Activated CD4-positive, alpha-beta T cell treated with anti-CD3 and anti-CD28 coated beads for 36 hours (primary cell): ENCODE results near the gene ABCC1. TPM values are rescaled to one million over a fixed set of nuclear protein-coding genes. Genes with fewer than 3 reads are reported as not detected.
"Not testable (repeated sequence)": the region's sequence is repeated elsewhere in the genome, so short reads cannot be mapped to it uniquely, and the experiment has no call there.

ENCODE experiments used
- ATAC-seq: fragments of 200-7000 bp; cut with Tn5 transposase; one replicate; pipeline ENCODE4 v1.10.0; 2021; ENCODE audit warnings: mild to moderate bottlenecking, moderate library complexity
- CTCF ChIA-PET: fragments of 350-600 bp; sonication (Branson Sonifier 250); formaldehyde crosslinking; loops from one replicate; lab custom pipeline; 2021; ENCODE audit warnings: antibody characterized with exemption; lab: Charles Lee
- POLR2A ChIA-PET: fragments of 350-600 bp; sonication (Branson Sonifier 250); formaldehyde crosslinking; loops from one replicate; lab custom pipeline; 2021; ENCODE audit warnings: antibody characterized with exemption, inconsistent platforms; lab: Charles Lee
- DNase-seq: peaks from one replicate; pipeline ENCODE4 v3.0.0-alpha.2; 2020
- H3K27ac Mint-ChIP-seq: one replicate; pipeline ENCODE4 v1.8.0; 2021; ENCODE audit warnings: mixed read lengths
- H3K27me3 Mint-ChIP-seq: one replicate; pipeline ENCODE4 v1.8.0; 2021; ENCODE audit warnings: mixed read lengths
- H3K36me3 Mint-ChIP-seq: one replicate; pipeline ENCODE4 v1.8.0; 2021; ENCODE audit warnings: low read depth, mixed read lengths
- H3K4me1 Mint-ChIP-seq: one replicate; pipeline ENCODE4 v1.8.0; 2021; ENCODE audit warnings: mixed read lengths
- H3K4me3 Mint-ChIP-seq: one replicate; pipeline ENCODE4 v1.8.0; 2021; ENCODE audit warnings: mild to moderate bottlenecking, moderate library complexity, mixed read lengths
- H3K9me3 Mint-ChIP-seq: one replicate; pipeline ENCODE4 v1.8.0; 2021; ENCODE audit warnings: low read depth, mixed read lengths
- intact Hi-C, 2 experiments: fragments of 100-400 bp; cut with DNase I in 1 of 2; cut with micrococcal nuclease in 1 of 2; formaldehyde crosslinking; loops; one replicate each; pipeline versions ENCODE4 v1.14.2 to v1.15.1; 2022 to 2024; cut with DNase I, micrococcal nuclease
- total RNA-seq, 2 experiments: library from RNA; stranded (reverse); gene quantifications; one replicate each; pipeline ENCODE4 v1.2.3, GENCODE V29; 2021

Gene ABCC1
- total RNA-seq, 2 experiments from 2014 or later, result 57.8 to 65.1 TPM

DNA sequence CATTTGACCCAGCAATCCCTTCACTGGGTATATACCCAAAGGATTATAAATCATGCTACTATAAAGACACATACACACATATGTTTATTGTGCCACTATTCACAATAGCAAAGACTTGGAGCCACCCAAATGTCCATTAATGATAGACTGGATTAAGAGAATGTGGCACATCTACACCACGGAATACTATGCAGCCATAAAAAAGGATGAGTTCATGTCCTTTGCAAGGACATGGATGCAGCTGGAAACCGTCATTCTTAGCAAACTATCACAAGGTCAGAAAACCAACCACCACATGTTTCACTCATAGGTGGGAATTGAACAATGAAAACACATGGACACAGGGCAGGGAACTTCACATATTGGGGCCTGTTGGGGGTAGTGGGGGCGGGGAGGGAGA is 31.1 kb upstream of the ABCC1 start:
- H3K4me1 Mint-ChIP-seq, result not testable (repeated sequence)

DNA sequence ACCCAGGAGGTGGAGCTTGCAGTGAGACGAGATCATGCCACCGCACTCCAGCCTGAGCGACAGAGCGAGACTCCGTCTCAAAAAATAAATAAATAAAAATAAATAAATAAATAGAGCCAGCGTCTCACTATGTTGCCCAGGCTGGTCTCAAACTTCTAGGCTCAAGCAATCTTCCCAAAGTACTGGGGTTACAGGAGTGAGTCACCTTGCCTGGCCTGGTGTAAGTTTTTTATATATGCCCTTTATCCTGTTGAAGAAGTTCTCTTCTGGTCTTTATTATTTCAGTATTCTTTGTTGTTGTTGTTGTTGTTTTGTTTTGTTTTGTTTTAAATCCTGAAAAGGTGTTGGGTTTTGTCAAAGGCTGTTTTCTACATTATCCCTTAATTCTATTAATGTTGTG is 30.1 kb upstream of the ABCC1 start:
- Mint-ChIP-seq H3K4me3 (no peak overlapping the region), H3K9me3 (no peaks in the 10 kb centered on the region), H3K27me3 (no peaks in the 10 kb centered on the region), H3K36me3 (no peaks in the 10 kb centered on the region), H3K27ac (no peak overlapping the region), H3K4me1 (no peaks in the 10 kb centered on the region)
- POLR2A ChIA-PET, result no interaction called here
- ATAC-seq (no peak), DNase-seq (no peak)
- CTCF ChIA-PET, result no interaction called here
- intact Hi-C loops, result loop anchor here in 1 of 2 experiments (5.0 kb wide), 1 partner anchor 47 kb away; no protein-coding TSS in a partner anchor

More for the DNA sequence above, 31.1 kb upstream of the ABCC1 start:
- ATAC-seq, H3K27me3 Mint-ChIP-seq, CTCF ChIA-PET, H3K36me3 Mint-ChIP-seq, POLR2A ChIA-PET, DNase-seq, H3K4me3 Mint-ChIP-seq, H3K27ac Mint-ChIP-seq, H3K9me3 Mint-ChIP-seq: not testable (repeated sequence)
- intact Hi-C loops, result loop anchor here in 1 of 2 experiments (5.0 kb wide), 1 partner anchor 46 kb away; no protein-coding TSS in a partner anchor

DNA sequence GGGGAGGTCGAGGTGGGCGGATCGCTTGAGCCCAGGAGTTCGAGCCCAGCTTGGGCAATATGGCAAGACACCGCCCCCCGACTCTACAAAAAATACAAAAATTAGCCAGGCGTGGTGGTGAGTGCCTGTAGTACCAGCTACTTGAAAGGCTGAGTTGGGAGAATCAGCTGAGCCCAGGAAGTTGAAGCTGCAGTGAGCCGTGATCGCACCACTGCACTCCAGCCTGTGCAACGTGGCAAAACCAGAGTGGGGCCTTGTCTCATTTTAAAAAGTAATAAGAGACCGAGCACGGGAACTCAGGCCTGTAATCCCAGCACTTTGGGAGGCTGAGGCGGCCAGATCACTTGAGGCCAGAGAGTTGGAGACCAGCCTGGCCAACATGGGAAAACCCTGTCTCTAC is 24.4 kb upstream of the ABCC1 start:
- no peaks in the 10 kb centered on the region for H3K27me3 Mint-ChIP-seq
- ATAC-seq (no peak), DNase-seq (no peak)
- ChIA-PET CTCF (interaction anchor here (0.6 kb wide), 1 partner anchor 383 kb away, joined by 3 read pairs; no protein-coding TSS in a partner anchor), POLR2A (no interaction called here)
- H3K27ac Mint-ChIP-seq, result no peak overlapping the region
- H3K9me3 Mint-ChIP-seq, result no peaks in the 10 kb centered on the region
- no peaks in the 10 kb centered on the region for H3K4me1 Mint-ChIP-seq
- H3K4me3 Mint-ChIP-seq, result no peak overlapping the region
- H3K36me3 Mint-ChIP-seq, result no peaks in the 10 kb centered on the region
- intact Hi-C loops, result no loop called here

DNA sequence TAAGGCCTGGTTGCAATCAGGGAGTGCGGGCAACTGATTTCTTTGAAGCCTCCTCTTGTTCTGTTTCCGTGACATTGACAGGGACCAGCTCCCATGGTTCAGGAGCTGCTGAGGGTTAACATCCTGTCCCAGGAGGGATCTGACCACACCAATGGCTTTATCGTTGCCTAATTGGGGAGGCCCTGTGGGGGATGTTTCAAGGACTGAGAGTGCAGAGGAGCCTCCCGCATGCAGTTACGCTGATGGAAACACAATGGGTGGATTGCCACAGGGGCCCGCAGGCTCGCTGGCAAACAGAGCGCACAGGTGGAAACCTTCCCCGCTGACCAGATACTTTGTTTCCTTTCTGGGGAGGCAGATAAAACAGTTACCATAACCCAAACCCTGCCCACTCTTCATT is 23.8 kb upstream of the ABCC1 start:
- POLR2A ChIA-PET, result no interaction called here
- Mint-ChIP-seq H3K4me1 (no peaks in the 10 kb centered on the region), H3K27ac (no peak overlapping the region), H3K4me3 (no peak overlapping the region), H3K36me3 (no peaks in the 10 kb centered on the region), H3K27me3 (no peaks in the 10 kb centered on the region), H3K9me3 (no peaks in the 10 kb centered on the region)
- DNase-seq, result no peak
- ATAC-seq, result no peak
- CTCF ChIA-PET, result interaction anchor here (0.7 to 0.8 kb wide), 2 partner anchors 163 to 178 kb away, joined by 4 read pairs; no protein-coding TSS in a partner anchor
- intact Hi-C loops, result no loop called here

DNA sequence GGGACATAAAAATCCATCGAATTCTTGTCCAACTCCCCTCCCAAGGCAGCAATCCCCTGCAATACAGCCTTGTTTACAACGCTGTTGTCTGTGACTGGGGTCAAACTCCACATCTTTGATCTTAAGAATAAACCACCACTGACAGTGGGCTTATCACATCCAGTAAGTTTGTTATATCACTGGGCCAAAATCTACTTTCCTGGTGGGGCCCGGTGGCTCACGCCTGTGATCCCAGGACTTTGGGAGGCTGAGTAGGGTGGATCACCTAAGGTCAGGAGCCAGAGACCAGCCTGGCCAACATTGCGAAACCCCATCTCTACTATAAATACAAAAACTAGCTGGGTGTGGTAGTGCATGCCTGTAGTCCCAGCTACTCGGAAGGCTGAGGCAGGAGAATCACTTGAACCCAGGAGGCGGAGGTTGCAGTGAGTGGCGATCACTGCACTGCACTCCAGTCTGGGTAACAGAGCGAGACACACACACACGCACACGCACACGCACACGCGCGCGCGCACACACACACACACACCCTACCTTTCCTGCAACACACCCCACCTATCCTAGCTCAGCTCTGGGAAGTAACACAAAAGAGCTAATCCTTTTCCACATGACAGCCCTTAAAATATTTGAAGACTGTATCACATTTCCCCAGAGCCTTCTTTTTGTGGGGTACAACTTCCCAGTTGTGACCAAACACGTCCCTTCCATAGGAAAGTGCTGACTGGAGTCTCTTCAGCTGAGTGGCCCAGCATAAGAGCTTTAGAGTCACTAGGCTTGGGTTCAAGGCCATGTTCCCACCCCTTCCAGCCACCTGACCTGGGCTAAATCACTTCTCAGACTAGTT is 20.9 kb upstream of the ABCC1 start:
- H3K4me3 Mint-ChIP-seq, result no peak overlapping the region
- no peak overlapping the region for H3K27ac Mint-ChIP-seq
- ATAC-seq, result no peak
- ChIA-PET POLR2A (no interaction called here), CTCF (no interaction called here)
- no peaks in the 10 kb centered on the region for H3K9me3 Mint-ChIP-seq
- DNase-seq, result no peak
- peaks cover 2% of the 10 kb centered on the region for H3K27me3 Mint-ChIP-seq
- intact Hi-C loops, result no loop called here
- H3K4me1 Mint-ChIP-seq, result no peaks in the 10 kb centered on the region
- H3K36me3 Mint-ChIP-seq, result no peaks in the 10 kb centered on the region

DNA sequence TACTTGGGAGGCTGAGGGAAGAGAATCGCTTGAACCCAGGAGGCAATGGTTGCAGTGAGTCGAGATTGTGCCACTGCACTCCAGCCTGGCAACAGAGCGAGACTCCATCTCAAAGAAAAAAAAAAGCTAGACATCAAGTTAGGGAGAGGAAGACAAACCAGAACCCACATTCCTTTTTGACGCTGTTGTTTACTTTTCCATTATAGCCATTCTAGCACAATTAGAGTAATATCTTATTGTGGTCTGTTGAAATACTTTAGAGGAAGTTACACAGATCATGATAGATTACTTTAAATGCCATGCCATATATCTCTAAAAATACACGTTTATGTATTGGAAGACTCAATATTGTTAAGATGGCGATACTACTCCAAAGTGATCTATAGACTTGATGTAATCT is 16.5 kb upstream of the ABCC1 start:
- DNase-seq (no peak), ATAC-seq (no peak)
- ChIA-PET CTCF (no interaction called here), POLR2A (no interaction called here)
- intact Hi-C loops, result no loop called here
- no peaks in the 10 kb centered on the region for H3K9me3 Mint-ChIP-seq
- no peak overlapping the region for H3K4me3 Mint-ChIP-seq
- no peaks in the 10 kb centered on the region for H3K4me1 Mint-ChIP-seq
- no peak overlapping the region for H3K27ac Mint-ChIP-seq
- peaks cover 2% of the 10 kb centered on the region for H3K27me3 Mint-ChIP-seq
- no peaks in the 10 kb centered on the region for H3K36me3 Mint-ChIP-seq

DNA sequence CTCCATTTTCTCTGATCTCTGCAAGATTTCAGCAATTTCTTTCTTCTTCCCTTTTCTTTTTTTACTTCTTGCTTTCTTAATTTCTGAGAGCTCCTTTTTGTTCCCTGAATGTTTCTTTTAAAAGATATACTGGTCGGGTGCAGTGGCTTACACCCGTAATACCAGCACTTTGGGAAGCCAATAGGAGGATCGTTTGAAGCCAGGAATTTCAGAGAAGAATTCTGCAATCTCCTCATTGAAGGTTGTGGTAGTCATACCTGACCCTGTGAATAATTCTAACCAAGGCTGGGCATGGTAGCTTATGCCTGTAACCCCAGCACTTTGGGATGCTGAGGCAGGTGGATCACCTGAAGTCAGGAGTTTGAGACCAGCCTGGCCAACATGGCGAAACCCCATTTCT is 15.6 kb upstream of the ABCC1 start:
- Mint-ChIP-seq H3K4me3 (no peak overlapping the region), H3K27me3 (peaks cover 2% of the 10 kb centered on the region), H3K4me1 (no peaks in the 10 kb centered on the region), H3K27ac (no peak overlapping the region), H3K36me3 (no peaks in the 10 kb centered on the region), H3K9me3 (no peaks in the 10 kb centered on the region)
- intact Hi-C loops, result no loop called here
- POLR2A ChIA-PET, result no interaction called here
- no peak for ATAC-seq
- CTCF ChIA-PET, result no interaction called here
- DNase-seq, result no peak

DNA sequence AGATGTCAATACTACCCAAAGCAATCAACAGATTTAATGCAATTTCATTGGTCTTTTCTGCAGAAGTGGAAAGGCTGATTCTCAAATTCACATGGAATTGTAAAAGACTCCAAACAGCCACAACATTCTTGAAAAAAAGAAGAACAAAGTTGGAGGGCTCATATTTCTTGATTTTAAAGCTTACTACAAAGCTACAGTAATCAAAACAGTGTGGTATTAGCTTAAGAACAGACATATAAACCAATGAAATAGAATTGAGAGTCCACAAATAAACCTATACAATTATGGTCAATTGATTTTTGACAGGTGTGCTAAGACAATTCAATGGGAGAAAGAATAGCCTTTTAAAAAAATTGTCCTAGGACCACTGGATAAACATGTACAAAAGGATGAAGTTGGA is 14.4 kb upstream of the ABCC1 start:
- Mint-ChIP-seq H3K4me3 (no peak overlapping the region), H3K27me3 (peaks cover 2% of the 10 kb centered on the region), H3K4me1 (no peaks in the 10 kb centered on the region), H3K36me3 (no peaks in the 10 kb centered on the region), H3K27ac (no peak overlapping the region), H3K9me3 (no peaks in the 10 kb centered on the region)
- no peak for DNase-seq
- ATAC-seq, result no peak
- intact Hi-C loops, result no loop called here
- POLR2A ChIA-PET, result no interaction called here
- CTCF ChIA-PET, result no interaction called here

DNA sequence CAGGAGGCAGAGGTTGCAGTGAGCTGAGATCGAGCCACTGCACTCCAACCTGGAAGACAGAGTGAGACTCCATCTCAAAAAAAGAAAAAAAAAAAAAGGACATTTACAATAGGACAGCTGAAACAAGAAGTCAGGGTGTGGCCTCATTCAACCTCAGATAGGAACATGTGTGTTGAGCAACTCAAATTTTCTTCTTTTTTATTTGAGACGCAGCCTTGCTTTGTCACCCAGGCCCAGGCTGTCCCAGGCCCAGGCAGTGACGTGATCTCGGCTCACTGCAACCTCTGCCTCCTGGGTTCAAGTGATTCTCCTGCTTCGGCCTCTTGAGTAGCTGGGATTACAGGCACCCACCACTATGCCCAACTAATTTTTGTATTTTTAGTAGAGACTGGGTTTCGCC is 12.6 kb upstream of the ABCC1 start:
- CTCF ChIA-PET, result interaction anchor here (0.6 kb wide), 2 partner anchors 10 to 125 kb away, joined by 3 read pairs; no protein-coding TSS in a partner anchor
- DNase-seq, H3K9me3 Mint-ChIP-seq, H3K4me3 Mint-ChIP-seq, POLR2A ChIA-PET, H3K4me1 Mint-ChIP-seq, H3K27me3 Mint-ChIP-seq, H3K27ac Mint-ChIP-seq, intact Hi-C loops, ATAC-seq, H3K36me3 Mint-ChIP-seq: not testable (repeated sequence)

DNA sequence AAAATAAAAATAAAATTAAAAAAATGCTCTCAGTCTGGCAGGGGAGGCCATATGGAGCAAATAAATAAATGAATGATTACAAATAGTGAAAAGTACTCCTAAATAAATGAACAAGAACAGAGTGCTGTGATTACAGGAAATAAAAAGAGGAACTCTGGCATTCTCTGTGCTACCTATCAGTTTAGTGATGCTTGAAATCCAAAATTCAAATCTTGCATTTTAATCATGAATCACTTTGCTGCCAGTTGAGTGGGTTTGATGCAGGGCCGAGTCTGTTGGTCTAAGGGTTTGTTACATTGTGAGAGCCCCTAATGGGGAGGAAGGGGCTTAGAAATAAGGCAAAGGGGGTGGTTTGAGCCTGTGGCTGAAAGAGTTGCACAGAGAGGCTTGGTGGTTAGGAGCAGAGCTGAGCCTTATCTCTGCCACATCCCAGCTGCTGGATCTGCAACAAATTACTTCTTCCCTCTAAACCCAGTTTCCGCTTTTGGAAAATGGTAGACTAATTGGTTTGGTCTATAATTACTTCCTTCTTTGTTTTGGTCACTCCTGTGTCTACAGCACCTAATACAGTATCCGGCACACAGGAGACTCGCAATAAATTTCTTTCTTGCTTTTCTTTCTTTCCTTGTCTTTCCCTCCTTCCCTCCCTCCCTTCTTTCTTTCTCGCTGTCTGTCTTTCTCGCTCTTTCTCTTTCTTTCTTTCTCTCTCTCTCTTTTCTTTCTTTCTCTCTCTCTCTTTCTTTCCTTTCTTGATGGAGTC is 6.3 kb upstream of the ABCC1 start:
- POLR2A ChIA-PET, result no interaction called here
- intact Hi-C loops, result no loop called here
- H3K9me3 Mint-ChIP-seq, result no peaks in the 10 kb centered on the region
- H3K36me3 Mint-ChIP-seq, result no peaks in the 10 kb centered on the region
- no peak for DNase-seq
- no peak for ATAC-seq
- no peak overlapping the region for H3K4me3 Mint-ChIP-seq
- no peaks in the 10 kb centered on the region for H3K27me3 Mint-ChIP-seq
- CTCF ChIA-PET, result no interaction called here
- peaks cover 14% of the 10 kb centered on the region for H3K4me1 Mint-ChIP-seq
- H3K27ac Mint-ChIP-seq, result no peak overlapping the region

DNA sequence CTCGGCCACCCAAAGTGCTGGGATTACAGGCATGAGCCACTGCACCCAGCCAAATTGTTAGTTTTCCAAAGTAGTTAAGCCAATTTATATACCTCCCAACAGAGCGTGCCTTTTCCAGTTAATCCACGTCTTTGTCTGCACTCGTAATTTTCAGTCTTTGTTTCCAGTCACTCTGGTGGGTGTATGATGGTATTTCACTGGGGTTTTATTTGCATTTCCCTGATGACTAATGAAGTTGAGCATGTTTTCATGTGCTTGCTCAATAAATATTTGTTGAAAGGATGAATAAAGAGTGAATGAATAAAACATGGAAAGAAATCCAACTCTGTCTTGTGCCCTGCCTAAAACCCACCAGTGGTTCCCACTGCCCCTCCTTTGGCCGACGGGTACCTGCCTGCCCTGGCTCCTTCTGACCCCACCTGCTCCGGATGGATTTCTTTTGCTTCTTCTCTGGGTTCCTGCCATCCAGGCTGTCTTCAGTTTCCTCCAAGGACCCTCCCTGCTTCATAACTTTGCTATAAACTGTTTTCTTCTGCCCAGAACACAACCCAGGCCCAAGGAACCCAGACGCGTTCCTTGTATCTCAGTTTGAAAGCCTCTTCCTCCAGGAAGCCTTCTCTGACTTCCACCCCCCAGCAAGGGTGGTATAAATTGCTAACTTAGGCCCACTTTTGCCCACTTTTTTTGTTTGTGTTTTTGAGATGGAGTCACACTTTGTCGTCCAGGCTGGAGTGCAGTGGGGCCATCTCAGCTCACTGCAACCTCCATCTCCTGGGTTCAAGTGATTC is 3.0 kb upstream of the ABCC1 start:
- POLR2A ChIA-PET, result no interaction called here
- DNase-seq (no peak), ATAC-seq (no peak)
- CTCF ChIA-PET, result interaction anchor here (0.6 to 1.0 kb wide), 2 partner anchors 10 kb away, joined by 3 to 4 read pairs; no protein-coding TSS in a partner anchor
- Mint-ChIP-seq H3K9me3 (no peaks in the 10 kb centered on the region), H3K4me1 (peaks cover 26% of the 10 kb centered on the region), H3K4me3 (no peak overlapping the region), H3K36me3 (peaks cover 8% of the 10 kb centered on the region), H3K27me3 (no peaks in the 10 kb centered on the region), H3K27ac (no peak overlapping the region)
- intact Hi-C loops, result no loop called here
